Fibroblast of skin of scalp (primary cell): ENCODE measurements around the gene TMEM30A.

Source experiments
- DNase-seq: peaks from one replicate; pipeline ENCODE4 v3.0.0-alpha.2; 2013

Gene TMEM30A

GRCh38 chr6:75213732-75214131 is 70.9 kb downstream of the TMEM30A start:
- no peak for DNase-seq

- DNase-seq, result peak; percentile 77
Observed at GRCh38 chr6:75213112-75213511, 71.5 kb downstream of the TMEM30A start.

GRCh38 chr6:75211920-75212590 is 72.5 kb downstream of the TMEM30A start:
- DNase-seq, result no peak

GRCh38 chr6:75210885-75211739 is 73.5 kb downstream of the TMEM30A start:
- DNase-seq, result peak; percentile 77

- no peak for DNase-seq
Observed at GRCh38 chr6:75209184-75209723, 75.3 kb downstream of the TMEM30A start.

- DNase-seq, result peak; percentile 89
Observed at GRCh38 chr6:75208298-75209183, 76.1 kb downstream of the TMEM30A start.

GRCh38 chr6:75206576-75207342 is 77.8 kb downstream of the TMEM30A start:
- DNase-seq, result peak; percentile 78

- peak; percentile 100 for DNase-seq
Observed at GRCh38 chr6:75205776-75206575, 78.6 kb downstream of the TMEM30A start, which contains the start of gene COL12A1. Gene COL12A1 (minus strand): TSS chr6:75206053. CDS start chr6:75202792, 3,261 bp downstream.

GRCh38 chr6:75204959-75205775 is 79.4 kb downstream of the TMEM30A start:
- peak; percentile 81 for DNase-seq

- peak; percentile 95 for DNase-seq
Observed at GRCh38 chr6:75204217-75204958, 80.2 kb downstream of the TMEM30A start.

- DNase-seq, result peak; percentile 45
Observed at GRCh38 chr6:75203721-75204120, 80.9 kb downstream of the TMEM30A start.
